Measurements from ENCODE around the gene RFNG. TPM values are rescaled to one million over a fixed set of nuclear protein-coding genes. Genes with fewer than 3 reads are reported as not detected.
A peak's percentile ranks its signal among the peaks of the same experiment; 100 is the strongest.

Gene RFNG
- total and polyA plus RNA-seq, 2 of the 13 experiments (the other 11 are each of a cell fraction or from before 2014, with no cell fraction given), result 61.4 to 64.0 TPM

DNA sequence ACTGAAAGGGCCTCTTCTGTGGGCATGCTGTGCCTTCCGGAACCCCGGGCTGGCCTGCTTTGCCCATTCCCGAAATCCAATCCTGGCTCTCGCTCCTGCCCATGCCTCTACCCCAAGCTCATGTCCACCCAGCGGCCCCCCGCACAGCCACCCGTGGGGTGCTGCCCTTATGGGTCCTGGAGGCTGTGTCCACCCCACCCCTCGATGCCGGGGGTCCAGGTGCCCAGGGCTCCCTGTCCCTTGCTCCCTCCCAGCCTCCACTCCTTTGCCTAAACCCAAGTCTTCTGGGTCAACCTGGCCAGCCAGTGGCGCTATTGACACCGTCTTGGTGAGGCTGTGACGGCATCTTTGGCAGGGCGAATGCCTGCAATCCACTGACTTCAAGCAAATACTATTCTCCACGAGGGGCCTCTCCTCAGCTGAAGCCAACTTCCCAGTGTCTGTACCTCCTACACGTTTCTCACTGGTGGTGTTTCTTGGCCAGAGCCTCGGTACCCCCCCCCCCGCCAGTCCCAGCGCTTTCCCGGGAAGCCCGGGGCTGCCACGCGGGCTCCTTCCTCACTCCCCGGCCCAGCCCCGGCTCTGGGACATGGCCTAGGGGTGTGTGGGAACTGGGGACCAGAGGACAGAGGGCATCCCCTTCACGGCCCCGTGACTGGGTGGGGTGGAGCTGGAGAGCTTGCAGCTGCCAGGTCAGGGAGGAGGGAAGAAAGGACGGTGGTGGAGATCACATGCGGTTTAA lies 26.2 kb upstream of the RFNG start (continued):
- no peak for TF ChIP-seq ZKSCAN5 (CRISPR knock-in tag; IDR thresholded peaks at IDR 0.05)
- peak; percentile 67; the same call in 1 of the 2 replicates for TF ChIP-seq ZC3H13 (CRISPR knock-in tag; IDR thresholded peaks at IDR 0.05)
- no peak for TF ChIP-seq NFE2L2 (IDR thresholded peaks at IDR 0.05; ENCODE audit: low read length)
- no peak for TF ChIP-seq PHF20 (CRISPR knock-in tag; IDR thresholded peaks at IDR 0.05)
- no peak for TF ChIP-seq ZBTB21 (CRISPR knock-in tag; IDR thresholded peaks at IDR 0.05)
- no peak for TF ChIP-seq HMG20A (CRISPR knock-in tag; IDR thresholded peaks at IDR 0.05; ENCODE audit: borderline replicate concordance)
- no peak for TF ChIP-seq U2AF1 (optimal IDR thresholded peaks at IDR 0.05; ENCODE audit: low read depth, low read length)
- TF ChIP-seq ATF7-NPFF (CRISPR knock-in tag; IDR thresholded peaks at IDR 0.05; ENCODE audit: low read depth), result 0 out of 2 replicates have a peak, but pooled peaks have one; percentile 1
- TF ChIP-seq MAZ (IDR thresholded peaks at IDR 0.05; ENCODE audit: borderline replicate concordance, low read depth, low read length), result no peak
- no peak for TF ChIP-seq MAZ (CRISPR knock-in tag; IDR thresholded peaks at IDR 0.05; ENCODE audit: low read depth)
- TF ChIP-seq, protein P1, sequence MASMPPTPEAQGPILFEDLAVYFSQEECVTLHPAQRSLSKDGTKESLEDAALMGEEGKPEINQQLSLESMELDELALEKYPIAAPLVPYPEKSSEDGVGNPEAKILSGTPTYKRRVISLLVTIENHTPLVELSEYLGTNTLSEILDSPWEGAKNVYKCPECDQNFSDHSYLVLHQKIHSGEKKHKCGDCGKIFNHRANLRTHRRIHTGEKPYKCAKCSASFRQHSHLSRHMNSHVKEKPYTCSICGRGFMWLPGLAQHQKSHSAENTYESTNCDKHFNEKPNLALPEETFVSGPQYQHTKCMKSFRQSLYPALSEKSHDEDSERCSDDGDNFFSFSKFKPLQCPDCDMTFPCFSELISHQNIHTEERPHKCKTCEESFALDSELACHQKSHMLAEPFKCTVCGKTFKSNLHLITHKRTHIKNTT (CRISPR knock-in tag; IDR thresholded peaks at IDR 0.05), result no peak
- no peak for TF ChIP-seq NFYC (CRISPR knock-in tag; IDR thresholded peaks at IDR 0.05)
- no peak for TF ChIP-seq NR2C2 (CRISPR knock-in tag; IDR thresholded peaks at IDR 0.05; ENCODE audit: borderline replicate concordance)
- TF ChIP-seq, protein P2, sequence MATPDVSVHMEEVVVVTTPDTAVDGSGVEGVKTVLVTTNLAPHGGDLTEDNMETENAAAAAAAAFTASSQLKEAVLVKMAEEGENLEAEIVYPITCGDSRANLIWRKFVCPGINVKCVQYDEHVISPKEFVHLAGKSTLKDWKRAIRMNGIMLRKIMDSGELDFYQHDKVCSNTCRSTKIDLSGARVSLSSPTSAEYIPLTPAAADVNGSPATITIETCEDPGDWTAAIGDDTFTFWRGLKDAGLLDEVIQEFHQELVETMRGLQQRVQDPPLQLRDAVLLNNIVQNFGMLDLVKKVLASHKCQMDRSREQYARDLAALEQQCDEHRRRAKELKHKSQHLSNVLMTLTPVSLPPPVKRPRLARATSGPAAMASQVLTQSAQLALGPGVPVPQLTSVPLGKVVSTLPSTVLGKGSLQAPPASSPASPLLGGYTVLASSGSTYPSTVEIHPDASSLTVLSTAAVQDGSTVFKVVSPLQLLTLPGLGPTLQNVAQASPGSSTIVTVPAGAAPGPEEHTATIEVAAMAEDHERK (CRISPR knock-in tag; IDR thresholded peaks at IDR 0.05; ENCODE audit: low read depth), result no peak
- TF ChIP-seq, protein P3, sequence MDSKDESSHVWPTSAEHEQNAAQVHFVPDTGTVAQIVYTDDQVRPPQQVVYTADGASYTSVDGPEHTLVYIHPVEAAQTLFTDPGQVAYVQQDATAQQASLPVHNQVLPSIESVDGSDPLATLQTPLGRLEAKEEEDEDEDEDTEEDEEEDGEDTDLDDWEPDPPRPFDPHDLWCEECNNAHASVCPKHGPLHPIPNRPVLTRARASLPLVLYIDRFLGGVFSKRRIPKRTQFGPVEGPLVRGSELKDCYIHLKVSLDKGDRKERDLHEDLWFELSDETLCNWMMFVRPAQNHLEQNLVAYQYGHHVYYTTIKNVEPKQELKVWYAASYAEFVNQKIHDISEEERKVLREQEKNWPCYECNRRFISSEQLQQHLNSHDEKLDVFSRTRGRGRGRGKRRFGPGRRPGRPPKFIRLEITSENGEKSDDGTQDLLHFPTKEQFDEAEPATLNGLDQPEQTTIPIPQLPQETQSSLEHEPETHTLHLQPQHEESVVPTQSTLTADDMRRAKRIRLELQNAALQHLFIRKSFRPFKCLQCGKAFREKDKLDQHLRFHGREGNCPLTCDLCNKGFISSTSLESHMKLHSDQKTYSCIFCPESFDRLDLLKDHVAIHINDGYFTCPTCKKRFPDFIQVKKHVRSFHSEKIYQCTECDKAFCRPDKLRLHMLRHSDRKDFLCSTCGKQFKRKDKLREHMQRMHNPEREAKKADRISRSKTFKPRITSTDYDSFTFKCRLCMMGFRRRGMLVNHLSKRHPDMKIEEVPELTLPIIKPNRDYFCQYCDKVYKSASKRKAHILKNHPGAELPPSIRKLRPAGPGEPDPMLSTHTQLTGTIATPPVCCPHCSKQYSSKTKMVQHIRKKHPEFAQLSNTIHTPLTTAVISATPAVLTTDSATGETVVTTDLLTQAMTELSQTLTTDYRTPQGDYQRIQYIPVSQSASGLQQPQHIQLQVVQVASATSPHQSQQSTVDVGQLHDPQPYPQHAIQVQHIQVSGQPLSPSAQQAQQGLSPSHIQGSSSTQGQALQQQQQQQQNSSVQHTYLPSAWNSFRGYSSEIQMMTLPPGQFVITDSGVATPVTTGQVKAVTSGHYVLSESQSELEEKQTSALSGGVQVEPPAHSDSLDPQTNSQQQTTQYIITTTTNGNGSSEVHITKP (CRISPR knock-in tag; IDR thresholded peaks at IDR 0.05; ENCODE audit: low read depth), result no peak
- TF ChIP-seq, protein P4, sequence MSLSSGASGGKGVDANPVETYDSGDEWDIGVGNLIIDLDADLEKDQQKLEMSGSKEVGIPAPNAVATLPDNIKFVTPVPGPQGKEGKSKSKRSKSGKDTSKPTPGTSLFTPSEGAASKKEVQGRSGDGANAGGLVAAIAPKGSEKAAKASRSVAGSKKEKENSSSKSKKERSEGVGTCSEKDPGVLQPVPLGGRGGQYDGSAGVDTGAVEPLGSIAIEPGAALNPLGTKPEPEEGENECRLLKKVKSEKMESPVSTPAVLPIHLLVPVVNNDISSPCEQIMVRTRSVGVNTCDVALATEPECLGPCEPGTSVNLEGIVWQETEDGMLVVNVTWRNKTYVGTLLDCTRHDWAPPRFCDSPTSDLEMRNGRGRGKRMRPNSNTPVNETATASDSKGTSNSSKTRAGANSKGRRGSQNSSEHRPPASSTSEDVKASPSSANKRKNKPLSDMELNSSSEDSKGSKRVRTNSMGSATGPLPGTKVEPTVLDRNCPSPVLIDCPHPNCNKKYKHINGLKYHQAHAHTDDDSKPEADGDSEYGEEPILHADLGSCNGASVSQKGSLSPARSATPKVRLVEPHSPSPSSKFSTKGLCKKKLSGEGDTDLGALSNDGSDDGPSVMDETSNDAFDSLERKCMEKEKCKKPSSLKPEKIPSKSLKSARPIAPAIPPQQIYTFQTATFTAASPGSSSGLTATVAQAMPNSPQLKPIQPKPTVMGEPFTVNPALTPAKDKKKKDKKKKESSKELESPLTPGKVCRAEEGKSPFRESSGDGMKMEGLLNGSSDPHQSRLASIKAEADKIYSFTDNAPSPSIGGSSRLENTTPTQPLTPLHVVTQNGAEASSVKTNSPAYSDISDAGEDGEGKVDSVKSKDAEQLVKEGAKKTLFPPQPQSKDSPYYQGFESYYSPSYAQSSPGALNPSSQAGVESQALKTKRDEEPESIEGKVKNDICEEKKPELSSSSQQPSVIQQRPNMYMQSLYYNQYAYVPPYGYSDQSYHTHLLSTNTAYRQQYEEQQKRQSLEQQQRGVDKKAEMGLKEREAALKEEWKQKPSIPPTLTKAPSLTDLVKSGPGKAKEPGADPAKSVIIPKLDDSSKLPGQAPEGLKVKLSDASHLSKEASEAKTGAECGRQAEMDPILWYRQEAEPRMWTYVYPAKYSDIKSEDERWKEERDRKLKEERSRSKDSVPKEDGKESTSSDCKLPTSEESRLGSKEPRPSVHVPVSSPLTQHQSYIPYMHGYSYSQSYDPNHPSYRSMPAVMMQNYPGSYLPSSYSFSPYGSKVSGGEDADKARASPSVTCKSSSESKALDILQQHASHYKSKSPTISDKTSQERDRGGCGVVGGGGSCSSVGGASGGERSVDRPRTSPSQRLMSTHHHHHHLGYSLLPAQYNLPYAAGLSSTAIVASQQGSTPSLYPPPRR (CRISPR knock-in tag; IDR thresholded peaks at IDR 0.05; ENCODE audit: borderline replicate concordance), result no peak
- TF ChIP-seq KLF15 (CRISPR knock-in tag; IDR thresholded peaks at IDR 0.05; ENCODE audit: borderline replicate concordance), result no peak
